ENCODE results near the gene ZSCAN23.

- TF ChIP-seq EZH2 (IDR thresholded peaks at IDR 0.05; ENCODE audit: low read length, missing control alignments): no peak
- TF ChIP-seq, protein P1, sequence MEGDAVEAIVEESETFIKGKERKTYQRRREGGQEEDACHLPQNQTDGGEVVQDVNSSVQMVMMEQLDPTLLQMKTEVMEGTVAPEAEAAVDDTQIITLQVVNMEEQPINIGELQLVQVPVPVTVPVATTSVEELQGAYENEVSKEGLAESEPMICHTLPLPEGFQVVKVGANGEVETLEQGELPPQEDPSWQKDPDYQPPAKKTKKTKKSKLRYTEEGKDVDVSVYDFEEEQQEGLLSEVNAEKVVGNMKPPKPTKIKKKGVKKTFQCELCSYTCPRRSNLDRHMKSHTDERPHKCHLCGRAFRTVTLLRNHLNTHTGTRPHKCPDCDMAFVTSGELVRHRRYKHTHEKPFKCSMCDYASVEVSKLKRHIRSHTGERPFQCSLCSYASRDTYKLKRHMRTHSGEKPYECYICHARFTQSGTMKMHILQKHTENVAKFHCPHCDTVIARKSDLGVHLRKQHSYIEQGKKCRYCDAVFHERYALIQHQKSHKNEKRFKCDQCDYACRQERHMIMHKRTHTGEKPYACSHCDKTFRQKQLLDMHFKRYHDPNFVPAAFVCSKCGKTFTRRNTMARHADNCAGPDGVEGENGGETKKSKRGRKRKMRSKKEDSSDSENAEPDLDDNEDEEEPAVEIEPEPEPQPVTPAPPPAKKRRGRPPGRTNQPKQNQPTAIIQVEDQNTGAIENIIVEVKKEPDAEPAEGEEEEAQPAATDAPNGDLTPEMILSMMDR (conservative IDR thresholded peaks at IDR 0.05 in 1 of 2, IDR thresholded peaks at IDR 0.05 in 1 of 2; ENCODE audit: low read depth in 1 of 2, low read length in 2 of 2): no peak
Measured at GRCh38 chr6:28413681-28414080, 29.6 kb downstream of the ZSCAN23 start.
